CD4-positive, alpha-beta T cell treated with Interferon gamma for 1 hour (primary cell): Measurements from ENCODE around the gene CXCL14.

ENCODE experiments used
- DNase-seq: peaks from one replicate; pipeline ENCODE4 v3.0.0-alpha.2; 2020

CXCL14 gene

DNA sequence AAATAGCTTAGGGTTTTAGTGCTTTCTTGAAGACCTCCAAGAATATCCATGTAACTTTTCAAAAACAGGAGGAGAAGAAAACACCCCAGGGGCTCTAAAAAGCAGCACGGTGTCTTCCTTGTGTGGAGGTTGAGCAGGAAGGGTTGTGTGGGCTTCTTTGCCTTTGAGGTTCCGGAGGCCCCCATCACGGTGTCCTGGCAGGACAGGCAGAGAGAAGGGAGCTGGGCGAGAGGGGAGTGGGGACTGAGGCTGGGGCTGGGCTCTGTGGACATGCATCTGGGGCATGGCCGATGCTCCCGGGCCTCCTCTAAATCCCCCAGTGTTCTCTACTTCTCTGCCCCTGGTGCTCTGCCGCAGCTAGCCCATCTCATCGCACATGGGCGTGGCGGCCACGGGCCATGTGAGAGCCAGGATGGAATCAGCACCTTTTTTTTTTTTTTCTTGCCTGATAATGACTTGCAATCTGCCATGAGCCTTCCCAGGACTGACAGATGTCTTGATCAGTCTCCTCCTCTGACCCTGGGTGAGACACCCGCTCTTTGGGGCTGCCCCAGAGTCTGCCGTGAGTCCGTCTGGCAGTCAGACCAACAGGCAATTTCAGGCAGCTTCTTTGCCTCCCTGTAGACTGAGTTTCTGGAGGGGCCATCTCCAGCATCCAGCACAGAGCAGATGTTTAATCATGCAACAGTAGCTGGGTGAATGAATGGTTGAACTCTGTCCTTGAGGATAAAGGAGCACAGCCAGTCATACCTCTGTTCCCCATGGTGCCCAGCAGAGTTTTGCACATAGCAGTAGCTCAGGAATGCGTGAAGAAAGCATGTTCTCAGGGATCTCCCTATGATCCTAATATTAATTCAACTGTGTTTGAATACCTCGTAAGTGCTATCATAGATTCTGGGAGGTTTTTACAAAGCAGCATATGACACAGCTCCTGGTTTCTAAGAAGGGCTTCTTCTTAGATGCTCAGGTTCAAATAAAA lies 12.1 kb downstream of the CXCL14 start:
- DNase-seq: no peak

DNA sequence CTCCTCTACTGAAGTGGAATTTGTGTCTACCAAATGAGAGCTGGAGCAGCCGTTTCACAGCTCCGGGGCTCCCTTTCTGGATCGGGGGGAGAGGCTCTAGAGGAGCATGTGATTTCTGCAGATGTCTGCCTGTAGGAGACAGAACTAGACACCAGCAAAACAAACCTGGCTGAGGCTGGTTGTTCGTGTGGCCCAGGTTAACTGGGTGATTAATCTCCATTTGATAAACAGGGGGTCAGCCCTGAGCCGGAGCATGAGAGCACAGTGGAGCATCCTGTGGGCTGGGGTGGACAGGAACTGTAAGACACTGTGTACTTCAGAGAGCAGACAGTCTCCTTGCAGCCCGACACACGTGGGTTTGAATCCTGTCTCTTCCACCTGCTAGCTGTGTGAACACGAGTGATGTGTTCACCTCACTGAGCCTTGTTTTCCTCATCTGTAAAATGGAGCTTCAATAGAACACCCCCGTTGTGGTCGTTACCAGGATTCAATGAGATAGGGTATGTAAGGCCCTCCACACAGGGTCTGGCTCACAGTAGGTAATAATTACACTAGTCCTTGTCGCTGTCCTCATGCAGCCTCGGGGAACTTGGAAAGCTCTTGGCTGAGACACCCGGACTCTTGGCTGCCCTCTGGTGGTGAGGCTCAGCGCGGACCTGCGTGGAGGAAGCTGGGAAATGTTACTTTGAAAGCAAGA lies 12.9 kb downstream of the CXCL14 start:
- peak; percentile 43 for DNase-seq

DNA sequence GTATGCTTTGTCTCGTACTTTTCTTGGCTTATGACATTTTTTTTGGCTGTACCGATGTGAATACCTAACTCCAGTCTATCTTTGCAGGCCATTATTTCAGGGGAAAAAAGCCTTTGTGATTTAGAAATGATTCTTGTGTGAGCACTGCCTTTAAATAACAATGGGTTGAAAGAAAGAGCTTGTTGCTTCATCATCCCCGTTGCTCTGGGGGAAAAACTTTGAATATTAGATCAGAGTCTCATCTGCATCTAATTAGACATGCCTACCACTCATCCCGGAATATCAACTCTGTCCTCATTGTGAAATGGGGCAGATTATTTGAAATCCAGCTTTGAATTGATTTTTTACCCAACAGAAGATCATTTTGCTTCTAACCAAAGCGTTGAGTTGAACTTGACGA lies 13.5 kb downstream of the CXCL14 start:
- DNase-seq: no peak

DNA sequence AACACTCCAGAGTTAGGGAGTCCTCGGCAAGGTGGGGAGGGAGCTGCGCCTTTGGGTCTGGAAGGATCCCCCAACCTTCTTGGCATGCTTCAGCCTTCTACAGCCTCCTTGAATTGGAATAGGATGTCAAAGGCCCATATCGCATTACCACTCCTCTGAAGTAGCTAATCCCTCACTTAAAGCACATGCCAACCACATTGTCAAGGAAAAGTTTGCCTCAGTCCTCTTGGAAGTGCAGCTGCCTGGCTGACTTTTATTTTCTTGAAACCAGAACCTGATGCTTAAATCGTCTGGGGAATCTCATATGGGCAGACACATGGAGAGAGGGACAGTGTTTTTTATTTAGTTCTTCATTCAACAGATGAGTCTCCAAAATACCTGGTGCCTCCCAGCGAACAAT lies 14.5 kb downstream of the CXCL14 start:
- no peak for DNase-seq

DNA sequence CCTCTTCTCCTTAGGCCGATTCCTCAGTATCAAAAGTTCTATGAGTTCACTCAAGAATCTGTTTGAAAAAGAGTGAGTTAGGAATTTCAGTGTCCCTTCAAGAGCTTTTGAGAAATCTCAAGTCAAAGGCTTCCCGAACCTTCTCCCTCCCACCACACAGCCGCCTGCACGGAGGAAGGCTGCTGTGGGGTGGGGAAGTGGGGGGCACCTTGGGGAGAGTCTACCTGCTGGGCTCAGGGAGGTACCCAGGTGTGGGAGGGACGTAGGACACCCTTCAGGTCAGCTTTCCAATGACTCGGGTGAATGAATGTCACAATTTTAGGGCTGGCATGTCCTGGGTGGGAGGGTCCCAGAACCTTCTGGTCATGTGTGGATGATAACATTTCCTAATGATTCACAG lies 17.5 kb downstream of the CXCL14 start:
- DNase-seq: no peak

DNA sequence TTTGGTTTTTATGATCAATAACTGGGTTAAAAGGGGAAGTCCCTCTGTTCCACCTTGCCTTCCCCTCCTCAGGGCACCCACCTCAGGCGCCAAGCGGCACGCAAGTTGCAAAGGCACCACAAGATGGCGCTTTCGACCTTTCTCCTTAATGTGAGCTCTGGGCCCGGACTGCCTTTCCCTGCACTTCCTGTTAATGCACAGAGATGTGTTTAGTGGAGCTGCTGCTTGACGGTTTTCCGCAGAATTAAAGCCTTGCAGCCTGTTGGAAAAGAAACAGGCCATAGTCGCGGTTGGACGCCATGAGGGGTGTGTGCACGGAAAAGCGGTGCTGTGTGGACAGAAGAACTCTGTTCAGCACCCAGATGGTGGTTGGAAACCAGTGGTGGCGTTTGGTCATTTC lies 17.9 kb downstream of the CXCL14 start:
- DNase-seq: peak; percentile 52

DNA sequence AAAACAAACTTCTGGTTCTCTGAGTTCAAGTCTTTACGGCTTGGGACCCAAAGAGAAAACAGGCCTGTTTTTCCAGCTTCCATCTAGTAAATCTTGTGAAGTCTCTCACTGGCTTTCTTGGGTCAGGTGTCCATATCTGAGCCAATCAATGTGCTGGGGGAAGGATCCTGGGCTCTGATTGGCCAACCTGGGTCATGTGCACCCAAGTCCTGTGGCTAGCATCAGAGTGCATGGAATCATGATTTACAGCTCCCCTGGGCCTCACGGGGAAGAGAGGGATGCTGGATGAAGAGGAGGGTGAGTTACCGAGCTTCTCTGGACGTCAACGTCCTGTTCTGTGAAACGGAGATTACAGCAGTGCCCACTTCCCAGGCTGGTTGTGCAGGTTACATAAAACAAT lies 19.4 kb downstream of the CXCL14 start:
- no peak for DNase-seq

DNA sequence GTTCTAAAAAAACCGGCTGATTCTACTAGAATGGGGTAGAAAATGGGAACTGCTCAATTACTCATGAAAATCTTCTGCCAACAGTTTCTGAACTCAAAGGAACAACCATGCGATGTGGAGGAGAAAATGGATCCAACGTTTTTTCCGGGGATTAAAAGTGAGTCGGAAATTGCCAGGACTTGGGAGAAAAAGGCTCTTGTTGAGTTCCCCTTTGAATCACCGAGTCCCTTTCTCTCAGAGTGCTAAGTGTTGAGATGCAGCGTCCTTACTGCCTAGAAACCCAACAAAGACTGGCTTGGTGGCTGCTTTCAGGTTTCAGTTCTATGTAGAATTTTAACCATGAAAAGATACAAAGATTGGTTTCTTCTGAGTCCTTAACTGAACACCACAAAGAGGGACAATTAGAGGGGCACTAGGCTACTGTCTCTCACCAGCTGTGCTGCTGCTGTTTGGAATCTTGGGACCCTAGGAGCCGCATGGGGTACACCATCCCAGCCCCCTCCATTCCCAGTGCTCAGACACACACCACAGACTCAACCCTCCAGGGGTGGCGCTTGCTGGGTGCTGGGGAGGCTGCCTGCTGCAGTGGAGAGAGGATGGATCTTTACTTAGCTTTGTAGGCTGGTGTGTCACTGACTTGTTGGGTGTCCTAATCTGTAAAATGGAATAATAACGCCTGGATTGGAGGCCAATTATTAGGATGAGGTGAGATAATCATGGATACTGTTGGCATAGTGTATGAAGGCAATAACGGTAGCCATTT lies 21.5 kb downstream of the CXCL14 start:
- no peak for DNase-seq

DNA sequence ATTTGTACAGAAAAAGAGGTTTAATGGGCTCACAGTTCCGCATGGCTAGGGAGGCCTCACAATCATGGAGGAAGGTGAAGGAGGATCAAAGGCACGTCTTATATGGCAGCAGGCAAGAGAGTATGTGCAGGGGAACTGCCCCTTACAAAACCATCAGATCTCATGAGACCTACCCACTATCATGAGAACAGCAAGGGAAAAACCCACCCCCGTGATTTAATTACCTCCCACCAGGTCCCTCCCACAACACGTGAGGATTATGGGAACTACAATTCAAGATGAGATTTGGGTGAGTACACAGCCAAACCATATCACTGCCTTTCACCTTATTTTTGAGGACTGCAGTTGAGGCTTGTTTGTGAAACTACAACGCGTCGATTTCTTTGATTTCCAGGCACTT lies 22.2 kb downstream of the CXCL14 start:
- DNase-seq: no peak

DNA sequence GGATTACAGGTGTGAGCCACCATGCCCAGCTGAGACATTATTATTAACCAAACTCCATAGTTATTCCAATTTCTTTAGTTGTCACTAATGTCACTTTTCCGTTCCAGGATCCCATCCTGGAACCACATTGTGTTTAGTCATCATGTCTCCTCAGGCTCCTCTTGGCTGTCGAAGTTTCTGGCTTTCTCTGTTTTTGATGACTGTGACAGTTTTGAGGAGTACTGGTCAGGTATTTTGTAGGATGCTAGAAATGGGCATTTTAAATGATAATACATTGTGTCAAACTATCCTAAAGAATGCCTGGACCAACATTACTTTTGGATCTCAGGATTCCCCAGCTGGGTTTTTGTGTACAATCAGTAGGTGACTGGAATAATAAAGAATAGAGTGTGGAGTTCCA lies 23.3 kb downstream of the CXCL14 start:
- no peak for DNase-seq

DNA sequence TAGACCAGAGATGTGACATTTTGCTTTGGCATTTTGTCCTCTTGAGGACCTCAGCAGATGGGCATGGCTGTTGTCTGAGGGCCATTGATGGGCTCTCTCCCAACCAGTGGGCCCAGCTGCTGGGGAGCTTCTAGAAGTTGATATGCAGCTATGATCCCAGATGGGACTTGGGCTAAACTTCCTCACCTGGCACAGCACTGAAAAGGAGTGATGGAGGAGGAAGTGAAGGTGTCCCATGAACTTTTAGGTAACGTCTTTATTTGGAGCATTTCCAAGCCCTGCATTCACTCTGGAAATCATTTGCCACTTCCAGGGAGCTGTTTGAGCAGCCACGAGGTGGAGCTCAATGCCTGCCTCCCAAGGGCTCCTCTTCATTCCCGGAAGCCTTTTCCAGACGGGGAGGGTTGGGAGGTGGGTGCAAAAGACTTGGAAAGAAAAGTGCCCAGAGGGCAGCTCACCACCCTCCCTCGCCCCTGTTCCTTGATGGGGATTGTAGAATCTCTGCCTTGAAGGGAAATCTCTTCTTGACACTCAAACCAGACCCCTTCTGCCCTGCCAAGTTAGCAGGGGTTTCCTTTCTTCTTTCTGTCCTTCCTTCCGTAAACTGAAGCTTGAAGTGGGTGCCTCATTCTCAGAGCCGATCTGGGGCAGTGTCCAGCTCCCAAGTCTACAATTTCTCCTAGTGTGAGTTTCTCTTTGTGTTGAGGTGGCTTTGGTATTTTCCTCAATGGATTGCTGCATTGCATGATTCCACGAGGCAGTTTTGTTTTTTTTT lies 24.9 kb downstream of the CXCL14 start:
- DNase-seq: no peak

DNA sequence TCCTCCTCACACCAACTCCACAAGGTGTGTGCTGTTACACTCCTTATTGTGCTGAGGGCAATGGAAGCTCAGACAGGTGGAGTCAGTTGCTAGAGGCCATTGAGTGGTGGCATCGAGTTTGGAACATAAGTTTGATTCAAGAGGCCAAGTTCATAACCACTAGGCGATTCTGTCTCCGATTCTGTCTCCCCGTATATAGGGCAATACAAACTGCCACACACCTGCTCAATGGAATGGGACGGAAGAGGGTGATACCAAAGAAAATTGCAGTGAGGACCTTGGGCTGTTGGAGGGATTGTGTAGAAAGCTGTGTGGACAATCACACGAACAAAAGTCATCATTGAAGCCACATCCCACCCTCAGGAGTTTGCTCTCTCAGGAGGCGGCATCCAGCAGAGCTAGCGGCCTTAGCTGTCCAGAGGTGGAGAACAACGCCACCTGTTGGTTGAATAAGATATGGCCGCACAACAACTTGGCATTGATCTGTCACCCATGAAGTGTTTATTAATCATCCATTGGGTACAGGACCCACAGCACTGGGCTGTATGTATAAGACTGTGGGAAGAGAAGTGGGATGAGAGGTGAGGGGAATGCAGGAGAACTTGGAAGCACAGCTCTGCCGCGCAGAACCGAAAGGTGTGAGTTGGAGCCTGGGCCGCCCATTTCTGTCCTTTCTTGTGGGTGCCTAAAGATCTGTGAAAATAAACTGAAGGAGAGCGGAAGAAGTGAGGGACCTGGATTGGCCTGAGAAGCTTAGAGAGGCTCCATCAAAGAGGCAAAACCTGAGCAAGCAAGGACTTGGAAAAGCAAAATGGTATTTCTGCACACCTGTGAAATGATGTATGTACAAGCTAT lies 27.0 kb downstream of the CXCL14 start:
- DNase-seq: peak; percentile 30

DNA sequence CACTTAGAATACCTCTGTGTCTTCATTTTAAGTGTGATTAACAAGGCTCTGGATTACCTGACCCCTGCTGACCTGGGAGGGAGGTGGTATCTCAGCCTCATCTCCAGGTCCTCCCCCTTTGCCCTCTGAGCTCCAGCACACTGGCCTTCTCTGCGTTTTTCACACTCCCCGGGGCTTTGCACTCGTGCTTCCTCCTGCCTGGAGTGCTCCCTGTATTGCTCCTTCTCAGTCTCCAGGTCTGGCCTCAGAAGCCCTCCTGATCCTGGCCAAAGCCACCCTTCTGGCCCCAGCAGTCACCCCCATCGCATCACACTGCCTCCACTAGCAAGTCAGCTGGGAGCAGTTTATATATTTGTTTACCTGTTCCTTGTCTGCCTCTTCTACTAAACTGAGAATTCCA lies 29.4 kb downstream of the CXCL14 start:
- no peak for DNase-seq

DNA sequence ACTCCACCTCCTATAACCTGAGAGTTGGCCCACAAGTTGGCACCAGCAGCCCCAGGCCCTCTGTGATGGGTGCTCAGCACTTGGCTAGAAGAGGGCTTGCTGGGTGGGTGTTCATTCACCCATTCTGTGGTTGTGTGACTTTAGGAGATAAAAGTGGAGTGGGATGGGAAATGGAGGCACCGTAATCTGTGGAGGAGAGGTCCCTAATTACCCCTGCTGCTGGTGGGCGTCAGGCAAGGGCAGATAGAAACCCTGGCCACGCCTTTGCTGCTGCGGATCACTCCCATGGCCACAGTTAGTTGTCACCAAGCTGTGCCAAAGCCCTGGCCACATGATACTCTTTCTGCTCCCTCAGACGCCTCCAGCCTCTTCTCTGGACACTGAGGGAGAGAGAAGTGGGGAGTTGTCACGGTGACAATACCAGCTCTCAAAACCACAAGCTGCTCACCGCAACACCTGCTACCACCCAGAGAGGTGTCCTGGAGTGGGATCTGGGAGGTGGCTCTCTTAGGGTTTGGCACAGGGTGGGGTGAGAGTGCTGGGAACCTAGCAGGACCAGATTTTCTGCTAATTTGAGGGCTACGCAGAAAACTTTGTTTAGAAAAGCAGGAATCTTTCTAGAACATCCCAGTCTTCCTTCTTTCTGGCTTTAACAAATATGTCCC lies 31.1 kb downstream of the CXCL14 start:
- DNase-seq: no peak

DNA sequence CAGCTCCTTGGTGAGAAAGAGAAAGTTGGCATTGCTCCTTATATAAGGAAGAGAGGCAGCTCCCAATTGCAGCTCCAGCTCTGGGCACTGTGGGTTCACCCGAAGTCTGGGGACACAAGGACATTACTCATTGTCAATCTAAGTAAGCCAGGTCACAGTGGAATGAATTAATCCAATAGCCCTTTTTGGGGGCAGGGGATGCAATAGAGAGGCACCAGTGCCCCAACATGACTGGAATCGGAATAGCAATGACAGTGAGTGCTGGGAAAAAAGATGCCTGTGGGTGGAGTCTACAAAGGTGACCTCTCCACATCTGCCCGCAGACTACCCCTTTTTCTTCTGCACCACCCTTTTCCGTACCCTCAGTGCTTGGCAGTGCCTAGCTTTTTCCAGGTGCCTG lies 31.9 kb downstream of the CXCL14 start:
- DNase-seq: no peak

DNA sequence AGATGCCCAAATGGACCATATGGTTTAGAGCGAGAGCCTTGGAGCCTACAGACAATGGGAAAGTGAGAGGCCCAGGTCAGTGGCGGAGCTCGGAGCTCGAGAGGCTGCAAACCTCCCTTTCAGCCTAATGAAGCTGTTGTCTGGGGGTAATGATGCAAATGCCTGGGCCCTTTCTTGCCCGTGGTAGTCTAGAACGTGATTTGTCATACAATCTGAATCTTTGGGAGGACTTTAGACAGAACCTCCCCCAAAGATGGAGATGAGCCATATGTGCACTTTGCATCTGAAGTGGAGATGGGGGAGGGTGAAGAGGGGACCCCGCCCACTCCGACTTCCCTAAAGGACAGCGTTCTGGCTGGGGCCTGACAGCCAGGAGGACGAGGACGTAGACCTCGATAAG lies 32.7 kb downstream of the CXCL14 start:
- DNase-seq: no peak

DNA sequence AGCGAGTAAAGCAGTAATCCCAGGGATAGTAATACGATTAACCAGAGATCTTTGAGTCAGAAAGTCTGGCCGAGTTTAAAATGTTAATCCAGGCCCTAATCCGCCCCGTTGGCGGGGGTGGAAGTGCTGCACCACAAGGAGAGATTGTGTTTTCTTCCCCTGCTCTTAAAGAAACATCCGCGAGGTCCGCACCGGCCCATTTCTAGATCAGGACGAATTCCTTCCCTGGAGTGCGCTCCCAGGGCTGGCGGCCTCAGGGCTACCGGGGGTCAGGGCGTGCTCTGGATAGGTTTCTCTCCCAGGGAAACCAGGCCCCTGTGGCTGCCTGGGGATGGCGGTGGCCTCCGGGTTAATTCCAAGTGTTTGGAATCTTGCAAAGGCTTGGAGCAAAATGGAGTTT lies 33.7 kb downstream of the CXCL14 start:
- DNase-seq: no peak

DNA sequence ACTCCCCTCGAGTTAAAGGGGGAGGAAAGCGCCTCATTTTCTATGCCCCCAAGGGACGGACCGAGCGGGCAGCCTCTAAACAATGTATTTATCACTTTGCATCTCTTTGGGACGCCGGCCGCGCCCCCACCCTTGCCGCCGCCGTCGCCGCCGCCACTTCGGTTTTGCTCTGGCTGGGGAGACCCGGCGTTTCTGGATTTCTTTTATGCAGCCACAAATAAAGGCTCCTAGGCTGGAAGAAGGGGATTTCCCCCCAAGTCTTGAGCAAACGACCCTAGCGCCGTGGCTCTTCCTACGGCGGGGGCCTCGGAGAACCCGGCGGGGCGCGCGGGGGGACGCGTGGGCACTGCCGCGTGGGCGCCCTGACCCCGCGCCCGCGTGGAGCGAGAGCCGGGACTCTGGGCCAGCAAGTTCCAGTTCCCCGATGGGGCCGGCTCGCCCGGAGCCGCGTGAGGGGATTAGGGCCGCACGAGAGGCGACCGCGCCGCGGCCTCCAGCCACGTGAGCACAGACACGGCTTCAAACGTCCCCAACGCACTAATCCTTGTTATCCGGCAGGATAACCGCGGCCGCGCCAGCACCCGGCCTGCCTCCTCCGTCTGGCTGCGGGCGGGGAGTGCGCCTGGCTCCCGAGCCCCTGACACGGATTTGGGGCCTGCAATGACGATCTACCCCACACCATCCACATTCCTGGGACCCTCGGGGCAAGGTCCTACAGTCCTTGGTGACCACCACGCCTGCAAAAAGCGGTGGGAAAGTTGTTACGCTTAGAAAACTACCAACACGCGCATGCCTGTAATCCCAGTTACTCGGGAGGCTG lies 35.1 kb downstream of the CXCL14 start:
- DNase-seq: no peak

DNA sequence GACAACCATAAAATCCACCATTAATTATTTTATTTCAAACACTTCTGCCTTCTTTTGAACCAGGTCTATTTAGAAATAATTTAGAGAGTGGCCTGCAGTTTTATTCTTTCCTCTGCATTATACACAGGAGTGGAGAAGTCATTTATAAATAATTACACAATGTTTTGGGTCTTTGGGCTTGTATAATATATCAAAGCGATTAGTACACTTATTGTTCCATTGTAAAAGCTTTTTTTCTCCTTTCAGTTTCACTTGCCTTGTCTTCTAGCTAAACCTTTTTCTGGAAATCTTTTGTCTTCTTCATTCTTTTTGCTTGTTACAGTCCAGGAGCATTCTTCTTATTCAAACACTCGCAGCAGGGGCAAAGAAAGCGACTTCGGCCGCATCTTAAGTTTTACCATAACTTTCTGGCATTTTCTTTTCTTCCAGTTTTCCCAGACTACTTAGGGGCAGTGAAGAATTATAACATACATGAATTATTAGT lies 35.7 kb downstream of the CXCL14 start:
- DNase-seq: no peak
